H9 (cell line): ENCODE measurements around the gene IFT122. TPM values are rescaled to one million over a fixed set of nuclear protein-coding genes. Genes with fewer than 3 reads are reported as not detected.
A peak's percentile ranks its signal among the peaks of the same experiment; 100 is the strongest.

Experiments
- DNase-seq: peaks from one replicate; pipeline ENCODE4 v3.0.0-alpha.2; 2017
- H2AFZ ChIP-seq: one replicate; pipeline ENCODE4 v1.6.1; 2013; ENCODE audit warnings: mild to moderate bottlenecking, low read length, control low read depth, moderate library complexity
- H2AK5ac ChIP-seq: 2 replicates; pipeline ENCODE4 v1.6.1; 2013; ENCODE audit warnings: low read length, control low read depth, mixed read lengths; ENCODE audit not compliant: insufficient read length
- H2BK120ac ChIP-seq: one replicate; pipeline ENCODE4 v1.6.1; 2013; ENCODE audit warnings: low read depth, mild to moderate bottlenecking, low read length, control low read depth, inconsistent platforms; ENCODE audit not compliant: poor library complexity, severe bottlenecking
- H2BK12ac ChIP-seq: 2 replicates; pipeline ENCODE4 v1.6.1; 2013; ENCODE audit warnings: low read length, control low read depth, mixed read lengths, low read depth; ENCODE audit not compliant: insufficient read length
- H2BK15ac ChIP-seq: 2 replicates; pipeline ENCODE4 v1.6.1; 2013; ENCODE audit warnings: low read depth, low read length, control low read depth
- H2BK20ac ChIP-seq: one replicate; pipeline ENCODE4 v1.6.1; 2013; ENCODE audit warnings: low read depth, mild to moderate bottlenecking, low read length, control low read depth, inconsistent platforms; ENCODE audit not compliant: poor library complexity, severe bottlenecking
- H2BK5ac ChIP-seq: 2 replicates; pipeline ENCODE4 v1.6.1; 2013; ENCODE audit warnings: low read length, control low read depth, mixed read lengths; ENCODE audit not compliant: insufficient read length
- H3K14ac ChIP-seq: 2 replicates; pipeline ENCODE4 v1.6.1; 2013; ENCODE audit warnings: low read length, control low read depth; ENCODE audit not compliant: insufficient read depth
- H3K18ac ChIP-seq: 2 replicates; pipeline ENCODE4 v1.6.1; 2013; ENCODE audit warnings: low read depth, mild to moderate bottlenecking, mixed read lengths, low read length, control low read depth; ENCODE audit not compliant: insufficient read length
- H3K23ac ChIP-seq: 2 replicates; pipeline ENCODE4 v1.6.1; 2013; ENCODE audit warnings: low read length, control low read depth, mixed read lengths, low read depth; ENCODE audit not compliant: insufficient read length
- H3K23me2 ChIP-seq: 2 replicates; pipeline ENCODE4 v1.6.1; 2013; ENCODE audit warnings: low read depth, mild to moderate bottlenecking, mixed read lengths, low read length, control low read depth; ENCODE audit not compliant: insufficient read length, poor library complexity, severe bottlenecking
- H3K27ac ChIP-seq: 2 replicates; pipeline ENCODE4 v1.5.1; 2013; ENCODE audit warnings: low read length, control low read depth, mixed read lengths, low read depth; ENCODE audit not compliant: insufficient read length
- H3K27me3 ChIP-seq: 2 replicates; pipeline ENCODE4 v1.6.1; 2013; ENCODE audit warnings: low read length, control low read depth, inconsistent platforms; ENCODE audit not compliant: insufficient read depth
- H3K4ac ChIP-seq: 2 replicates; pipeline ENCODE4 v1.6.1; 2013; ENCODE audit warnings: low read depth, mild to moderate bottlenecking, control low read depth, inconsistent platforms, low read length, moderate library complexity
- H3K4me1 ChIP-seq: 2 replicates; pipeline ENCODE4 v1.6.1; 2013; ENCODE audit warnings: low read length, control low read depth, inconsistent platforms; ENCODE audit not compliant: insufficient read depth
- H3K4me2 ChIP-seq: 2 replicates; pipeline ENCODE4 v1.6.1; 2013; ENCODE audit warnings: low read length, control low read depth, mixed read lengths; ENCODE audit not compliant: insufficient read length, insufficient read depth
- H3K56ac ChIP-seq: 2 replicates; pipeline ENCODE4 v1.6.1; 2013; ENCODE audit warnings: low read depth, mild to moderate bottlenecking, mixed read lengths, low read length, control low read depth; ENCODE audit not compliant: insufficient read length
- H3K79me1 ChIP-seq: 2 replicates; pipeline ENCODE4 v1.6.1; 2013; ENCODE audit warnings: low read depth, mild to moderate bottlenecking, moderate library complexity, low read length, control low read depth, inconsistent platforms; ENCODE audit not compliant: insufficient read depth, poor library complexity, severe bottlenecking
- H3K79me2 ChIP-seq: 2 replicates; pipeline ENCODE4 v1.6.1; 2013; ENCODE audit warnings: low read length, control low read depth, inconsistent platforms; ENCODE audit not compliant: insufficient read depth
- H3K9ac ChIP-seq: 2 replicates; pipeline ENCODE4 v1.6.1; 2013; ENCODE audit warnings: low read length, control low read depth, mixed read lengths; ENCODE audit not compliant: insufficient read length; ENCODE audit errors: extremely low read depth
- H3K9me3 ChIP-seq: one replicate; pipeline ENCODE4 v1.6.1; 2013; ENCODE audit warnings: low read depth, low read length, inconsistent platforms; ENCODE audit not compliant: control insufficient read depth
- H3T11ph ChIP-seq: one replicate; pipeline ENCODE4 v1.6.1; 2013; ENCODE audit warnings: mild to moderate bottlenecking, low read length, control low read depth, inconsistent platforms
- H4K20me1 ChIP-seq: one replicate; pipeline ENCODE4 v1.6.1; 2013; ENCODE audit not compliant: control insufficient read depth, insufficient read length, insufficient read depth
- H4K5ac ChIP-seq: 2 replicates; pipeline ENCODE4 v1.6.1; 2013; ENCODE audit warnings: low read depth, mild to moderate bottlenecking, mixed read lengths, low read length, control low read depth; ENCODE audit not compliant: insufficient read length
- H4K8ac ChIP-seq: replicated peaks from 2 replicates; pipeline ENCODE4 v1.6.1; 2013; ENCODE audit warnings: low read length, control low read depth, mixed read lengths, low read depth; ENCODE audit not compliant: insufficient read length
- H4K91ac ChIP-seq: 2 replicates; pipeline ENCODE4 v1.6.1; 2013; ENCODE audit warnings: low read depth, mild to moderate bottlenecking, moderate library complexity, mixed read lengths, low read length, control low read depth; ENCODE audit not compliant: insufficient read length
- H3K27ac Mint-ChIP-seq, 3 experiments: 2 replicates in 2 of 3; 3 replicates in 1 of 3; pipeline ENCODE4 v1.8.0; 2020 to 2021; ENCODE audit warnings: mixed read lengths in 3 of 3, mild to moderate bottlenecking in 1 of 3, moderate library complexity in 1 of 3
- H3K27me3 Mint-ChIP-seq: 2 replicates; pipeline ENCODE4 v1.8.0; 2021; ENCODE audit warnings: low read depth, mild to moderate bottlenecking, moderate library complexity, mixed read lengths
- H3K36me3 Mint-ChIP-seq, 3 experiments: 2 replicates in 2 of 3; 3 replicates in 1 of 3; pipeline ENCODE4 v1.8.0; 2020 to 2021; ENCODE audit warnings: low read depth in 3 of 3, mixed read lengths in 3 of 3; ENCODE audit not compliant: insufficient read depth in 1 of 3
- H3K4me1 Mint-ChIP-seq, 2 experiments: 2 replicates each; pipeline ENCODE4 v1.8.0; 2020; ENCODE audit warnings: mixed read lengths in 2 of 2
- H3K4me3 Mint-ChIP-seq, 2 experiments: 2 replicates in 1 of 2; 3 replicates in 1 of 2; pipeline ENCODE4 v1.8.0; 2020 to 2021; ENCODE audit warnings: mild to moderate bottlenecking in 2 of 2, mixed read lengths in 2 of 2, moderate library complexity in 1 of 2
- H3K9me3 Mint-ChIP-seq, 2 experiments: 2 replicates in 1 of 2; 3 replicates in 1 of 2; pipeline ENCODE4 v1.8.0; 2020; ENCODE audit warnings: mild to moderate bottlenecking in 2 of 2, mixed read lengths in 2 of 2, moderate library complexity in 1 of 2
- CTCF ChIP-seq: fragments of 200-600 bp; sonication (generic); conservative IDR thresholded peaks from 3 replicates; pipeline ENCODE4 v1.8.0; 2021; ENCODE audit warnings: antibody characterized with exemption, mild to moderate bottlenecking
- WGBS: extraction: QIAGEN DNeasy Blood & Tissue Kit; methylation state at CpG from one replicate; pipeline ENCODE4 v1.1.7; 2013; ENCODE audit warnings: missing lambda C conversion rate, low lambda C conversion rate, mixed read lengths; ENCODE audit not compliant: insufficient read length; ENCODE audit errors: extremely low coverage; 5-methylcytosine and 5-hydroxymethylcytosine counted together
- total RNA-seq: library from RNA; stranded (reverse); gene quantifications from 2 replicates; pipeline ENCODE4 v1.2.1, GENCODE V29; 2021

The IFT122 gene
- total RNA-seq, 1 experiment from 2014 or later, result 19.3 TPM

- Histone ChIP-seq H2BK12ac (no peak overlapping the region), H3K18ac (no peak overlapping the region), H3K56ac (no peak overlapping the region), H3K9me3 (no peaks in the 10 kb centered on the region), H2BK120ac (no peak overlapping the region), H2BK15ac (no peak overlapping the region), H4K5ac (no peak overlapping the region), H3K79me2 (no peaks in the 10 kb centered on the region), H3K4ac (no peak overlapping the region), H3K23me2 (no peaks in the 10 kb centered on the region), H4K20me1 (no peaks in the 10 kb centered on the region), H3K23ac (no peak overlapping the region), H4K8ac (no peak overlapping the region), H2BK5ac (no peak overlapping the region), H2AFZ (no peak overlapping the region), H3K4me1 (no peaks in the 10 kb centered on the region), H3K14ac (no peak overlapping the region), H2AK5ac (no peak overlapping the region), H4K91ac (no peak overlapping the region), H3K9ac (no peak overlapping the region), H3K4me2 (no peak overlapping the region), H2BK20ac (no peak overlapping the region), H3K79me1 (no peaks in the 10 kb centered on the region), H3K27me3 (no peaks in the 10 kb centered on the region), H3K27ac (no peak overlapping the region), H3T11ph (no peak overlapping the region)
- H3K27me3 Mint-ChIP-seq, result no peaks in the 10 kb centered on the region
- H3K27ac Mint-ChIP-seq, result 0 out of 7 replicates have a peak overlapping the region, but pooled peaks of 1 of the 3 experiments have one; percentile 28
- peaks cover 0 to 15% (median 3%) of the 10 kb centered on the region in 3 experiments; a peak in 3 of 7 replicates for H3K36me3 Mint-ChIP-seq
- H3K4me3 Mint-ChIP-seq, result no peak overlapping the region
- DNase-seq, result no peak
- H3K4me1 Mint-ChIP-seq, result peaks cover 7 to 18% of the 10 kb centered on the region in 2 experiments
- WGBS, result no CpG with 5 or more reads among the region's 19 CpGs
- H3K9me3 Mint-ChIP-seq, result no peaks in the 10 kb centered on the region
- TF ChIP-seq CTCF, result no peak
These were observed 122.8 kb downstream of the IFT122 start for GRCh38 chr3:129562803-129563202.
